Activated T-helper 9 cell treated with anti-CD3 and anti-CD28 coated beads, Interleukin-2, amount 50 U/mL, for 16 hours (primary cell): ENCODE data around the gene SLC27A3.
"Not testable (repeated sequence)": the region's sequence is repeated elsewhere in the genome, so short reads cannot be mapped to it uniquely, and the experiment has no call there.

Source experiments
- DNase-seq: peaks from one replicate; pipeline ENCODE4 v3.0.0-alpha.2; 2020; ENCODE audit warnings: low read depth

Gene SLC27A3

GRCh38 chr1:153763365-153764225 lies 11.6 kb upstream of the SLC27A3 start:
- no peak for DNase-seq

GRCh38 chr1:153764310-153764709 lies 10.9 kb upstream of the SLC27A3 start:
- no peak for DNase-seq

- DNase-seq: not testable (repeated sequence)
These were observed 8.5 kb upstream of the SLC27A3 start for GRCh38 chr1:153766663-153767062.

GRCh38 chr1:153767519-153767918 lies 7.7 kb upstream of the SLC27A3 start:
- DNase-seq: no peak

GRCh38 chr1:153768316-153769181 lies 6.7 kb upstream of the SLC27A3 start:
- no peak for DNase-seq

DNA sequence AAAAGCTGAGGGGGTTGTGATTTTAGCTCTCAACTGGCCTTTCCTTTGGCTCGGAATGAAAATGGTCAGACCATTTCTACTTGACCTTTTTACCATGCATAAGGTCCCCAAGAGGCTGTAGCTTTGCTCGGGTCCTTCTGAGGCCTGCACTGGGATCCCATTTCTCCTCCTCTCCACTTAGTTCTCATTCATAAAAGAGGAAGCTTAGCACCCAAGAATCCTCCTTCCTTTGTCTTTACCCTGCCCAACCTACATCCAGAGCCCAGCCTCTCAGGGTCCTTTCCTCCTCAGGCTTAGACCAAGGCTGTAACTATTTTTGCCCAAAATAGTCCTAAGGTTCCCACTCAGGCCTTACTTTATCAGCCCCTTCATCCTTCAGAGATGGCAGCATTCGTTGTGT lies 6.0 kb upstream of the SLC27A3 start:
- DNase-seq: no peak

- no peak for DNase-seq
These were observed 4.4 kb upstream of the SLC27A3 start for GRCh38 chr1:153770797-153771196.

DNA sequence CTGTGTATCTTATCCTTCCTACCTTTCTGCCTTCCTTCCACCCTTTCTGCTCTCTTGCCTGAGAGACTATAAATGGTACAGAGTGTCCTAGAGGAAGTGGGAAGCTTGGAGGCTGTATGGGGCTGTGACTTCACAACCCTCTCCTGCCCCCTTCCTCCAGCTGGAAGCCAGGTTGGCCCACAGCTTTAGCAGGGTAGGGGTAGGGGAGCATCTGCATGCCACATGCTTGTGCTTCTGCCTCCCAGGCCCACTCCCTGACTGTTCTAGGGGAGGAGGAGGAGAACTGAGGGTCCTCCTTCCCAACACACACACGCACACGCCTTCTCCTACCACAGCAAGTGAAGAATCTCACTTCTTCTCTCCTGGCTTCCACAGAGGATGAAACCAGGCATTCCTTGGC lies 3.9 kb upstream of the SLC27A3 start:
- DNase-seq: no peak

DNA sequence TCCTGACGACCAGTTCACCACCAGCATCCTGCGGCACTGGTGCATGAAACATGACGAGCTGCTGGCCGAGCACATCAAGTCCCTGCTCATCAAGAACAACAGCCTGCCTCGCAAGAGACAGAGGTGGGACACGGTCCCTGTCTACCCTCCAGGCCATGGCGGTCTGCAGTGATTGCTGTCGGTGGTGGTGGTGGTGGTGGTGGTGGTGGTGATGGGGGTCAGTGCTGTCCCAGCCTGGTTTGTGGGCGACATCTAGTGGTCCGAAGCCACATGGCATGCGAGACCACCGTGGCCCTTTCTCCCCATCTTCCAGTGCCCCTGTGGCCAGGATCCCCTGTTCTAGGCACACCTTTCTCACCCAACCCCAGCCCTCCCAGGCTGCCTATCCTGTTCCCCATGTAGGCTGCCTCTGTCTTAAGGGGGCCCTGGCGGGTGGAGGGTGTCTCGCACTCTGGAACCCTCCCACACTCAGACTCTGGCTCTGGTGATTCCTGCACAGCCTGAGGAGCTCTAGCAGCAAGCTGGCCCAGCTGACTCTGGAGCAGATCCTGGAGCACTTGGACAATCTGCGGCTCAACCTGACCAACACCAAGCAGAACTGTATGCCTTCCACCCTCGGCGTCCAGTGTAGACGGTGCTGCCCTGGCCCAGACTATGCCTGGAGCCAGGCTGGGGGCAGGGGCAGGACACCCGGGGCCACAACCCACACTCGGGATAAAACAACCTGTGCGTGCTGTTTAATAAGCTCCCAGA lies 3.2 kb upstream of the SLC27A3 start:
- DNase-seq: no peak

- DNase-seq: no peak
These were observed 1.9 kb upstream of the SLC27A3 start for GRCh38 chr1:153773096-153773921.

DNA sequence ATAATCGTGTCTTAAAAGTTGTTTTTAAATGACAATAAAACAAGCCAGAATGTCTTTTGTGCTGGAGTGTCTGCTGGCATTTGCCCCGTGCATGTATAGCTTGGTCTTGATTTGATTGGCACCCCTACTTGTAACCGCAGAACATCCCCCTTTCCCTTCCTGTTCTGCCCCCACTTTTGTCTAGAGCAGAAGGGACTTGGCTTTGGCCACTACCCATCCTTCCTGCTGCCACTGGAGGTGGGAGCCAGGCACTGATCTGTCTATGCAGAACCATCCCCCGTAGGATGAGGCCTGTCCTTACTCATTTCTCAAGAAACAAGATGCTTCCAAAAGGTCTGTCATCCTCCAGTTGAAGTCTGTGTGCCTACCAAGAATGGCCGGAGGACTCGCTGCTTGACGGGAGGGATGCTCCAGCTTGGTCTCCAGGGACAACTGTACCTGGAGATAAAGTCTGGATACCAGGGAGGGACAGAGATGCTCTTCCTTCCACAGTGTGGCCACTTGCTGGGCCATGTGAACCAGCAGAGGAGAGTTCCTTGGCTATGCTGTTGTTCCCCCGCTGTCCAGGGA lies 1.1 kb upstream of the SLC27A3 start:
- no peak for DNase-seq

GRCh38 chr1:153775458-153776327 lies 486 bp downstream of the SLC27A3 start:
- peak; percentile 42 for DNase-seq

GRCh38 chr1:153776352-153776751 lies 1.1 kb downstream of the SLC27A3 start:
- no peak for DNase-seq

DNA sequence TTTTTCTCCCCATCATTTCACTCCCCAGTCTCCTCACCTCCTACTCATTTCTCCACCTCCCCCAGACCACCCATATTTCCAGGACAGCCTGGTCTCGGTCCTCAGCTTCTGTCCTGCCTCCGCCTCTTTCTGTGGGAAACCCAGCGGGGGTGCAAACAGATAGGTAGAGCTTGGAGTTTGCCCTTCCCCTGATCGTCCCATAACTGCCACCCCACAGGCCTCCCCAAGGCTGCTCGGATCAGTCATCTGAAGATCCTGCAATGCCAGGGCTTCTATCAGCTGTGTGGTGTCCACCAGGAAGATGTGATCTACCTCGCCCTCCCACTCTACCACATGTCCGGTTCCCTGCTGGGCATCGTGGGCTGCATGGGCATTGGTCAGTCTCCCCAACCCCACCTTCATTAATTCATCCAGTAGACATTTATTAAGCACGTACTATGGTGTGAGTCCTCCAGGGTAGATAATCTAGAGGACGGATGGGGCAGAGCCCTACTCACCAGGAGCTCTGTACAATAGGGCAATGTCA lies 1.7 kb downstream of the SLC27A3 start:
- DNase-seq: no peak

GRCh38 chr1:153777648-153778047 lies 2.4 kb downstream of the SLC27A3 start:
- no peak for DNase-seq

DNA sequence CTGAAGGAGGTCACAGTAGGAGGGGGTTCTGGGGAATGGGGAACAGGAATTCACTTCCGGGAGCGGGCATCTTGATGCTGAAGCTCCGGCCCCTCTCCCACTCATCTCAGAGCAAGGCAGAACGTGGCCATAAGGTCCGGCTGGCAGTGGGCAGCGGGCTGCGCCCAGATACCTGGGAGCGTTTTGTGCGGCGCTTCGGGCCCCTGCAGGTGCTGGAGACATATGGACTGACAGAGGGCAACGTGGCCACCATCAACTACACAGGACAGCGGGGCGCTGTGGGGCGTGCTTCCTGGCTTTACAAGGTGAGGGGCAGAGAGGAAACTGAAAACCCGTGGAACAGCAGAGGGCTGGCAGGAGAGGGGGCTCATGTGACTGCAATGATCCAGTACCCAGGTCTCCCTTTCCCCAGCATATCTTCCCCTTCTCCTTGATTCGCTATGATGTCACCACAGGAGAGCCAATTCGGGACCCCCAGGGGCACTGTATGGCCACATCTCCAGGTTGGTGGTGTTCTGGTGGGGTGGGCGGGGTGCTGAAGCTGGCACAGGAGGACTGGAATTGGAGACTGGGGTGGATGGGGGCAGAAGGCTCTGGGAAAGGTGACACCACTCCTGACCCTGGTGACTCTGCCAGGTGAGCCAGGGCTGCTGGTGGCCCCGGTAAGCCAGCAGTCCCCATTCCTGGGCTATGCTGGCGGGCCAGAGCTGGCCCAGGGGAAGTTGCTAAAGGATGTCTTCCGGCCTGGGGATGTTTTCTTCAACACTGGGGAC lies 3.0 kb downstream of the SLC27A3 start:
- DNase-seq: no peak

DNA sequence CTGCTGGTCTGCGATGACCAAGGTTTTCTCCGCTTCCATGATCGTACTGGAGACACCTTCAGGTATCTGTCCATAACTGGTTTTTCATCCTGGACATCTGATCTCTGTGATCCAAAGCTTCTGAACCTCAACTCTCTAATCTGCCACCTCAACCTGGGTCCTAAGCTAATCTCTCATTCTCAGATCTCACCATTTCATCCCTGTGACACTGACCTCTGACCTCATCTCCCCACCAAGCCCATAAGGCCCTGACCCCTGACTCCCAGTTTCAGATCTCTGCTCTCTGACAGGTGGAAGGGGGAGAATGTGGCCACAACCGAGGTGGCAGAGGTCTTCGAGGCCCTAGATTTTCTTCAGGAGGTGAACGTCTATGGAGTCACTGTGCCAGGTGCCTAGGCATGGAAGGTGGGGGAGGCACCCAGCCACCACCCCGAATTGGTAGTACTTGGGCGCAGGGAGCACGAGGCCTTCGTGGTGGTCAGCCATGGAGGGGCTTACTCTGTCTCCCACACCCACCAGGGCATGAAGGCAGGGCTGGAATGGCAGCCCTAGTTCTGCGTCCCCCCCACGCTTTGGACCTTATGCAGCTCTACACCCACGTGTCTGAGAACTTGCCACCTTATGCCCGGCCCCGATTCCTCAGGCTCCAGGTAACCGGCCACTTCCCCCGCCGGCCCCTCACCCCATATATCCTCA lies 3.8 kb downstream of the SLC27A3 start:
- no peak for DNase-seq

DNA sequence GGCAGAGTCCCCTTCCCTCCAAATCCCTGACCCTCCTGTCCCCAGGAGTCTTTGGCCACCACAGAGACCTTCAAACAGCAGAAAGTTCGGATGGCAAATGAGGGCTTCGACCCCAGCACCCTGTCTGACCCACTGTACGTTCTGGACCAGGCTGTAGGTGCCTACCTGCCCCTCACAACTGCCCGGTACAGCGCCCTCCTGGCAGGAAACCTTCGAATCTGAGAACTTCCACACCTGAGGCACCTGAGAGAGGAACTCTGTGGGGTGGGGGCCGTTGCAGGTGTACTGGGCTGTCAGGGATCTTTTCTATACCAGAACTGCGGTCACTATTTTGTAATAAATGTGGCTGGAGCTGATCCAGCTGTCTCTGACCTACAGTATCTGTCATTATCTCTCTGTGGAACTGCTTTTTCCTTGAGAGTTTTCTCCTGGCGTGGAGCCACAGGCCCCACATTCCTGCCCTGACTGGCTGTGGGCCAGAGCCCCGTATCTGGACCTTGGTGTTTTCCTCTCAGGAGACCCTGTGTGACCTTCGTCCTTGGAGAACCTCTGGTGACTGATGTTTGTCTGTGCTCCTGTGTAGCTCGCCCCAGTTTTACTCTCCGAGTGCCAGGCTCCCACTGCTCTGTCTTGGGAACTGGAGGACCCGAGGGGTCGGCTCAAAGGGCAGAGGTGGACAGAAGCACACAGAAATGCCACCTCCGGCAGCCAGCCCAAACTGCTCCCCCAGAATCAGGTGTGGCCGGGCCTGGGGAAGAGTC lies 4.8 kb downstream of the SLC27A3 start:
- no peak for DNase-seq
